Activated CD8-positive, alpha-beta memory T cell treated with anti-CD3 and anti-CD28 coated beads, Interleukin-2, amount 10 ng/mL, durations not matched to agents 7 days and 5 days (primary cell): ENCODE data around the gene NUDT6. TPM values are rescaled to one million over a fixed set of nuclear protein-coding genes. Genes with fewer than 3 reads are reported as not detected.
"Not testable (repeated sequence)": the region's sequence is repeated elsewhere in the genome, so short reads cannot be mapped to it uniquely, and the experiment has no call there.

Experiments
- ATAC-seq: fragments of 150-1000 bp; cut with Tn5 transposase; one replicate; pipeline ENCODE4 v1.10.0; 2021; ENCODE audit warnings: moderate library complexity
- CTCF ChIA-PET: fragments of 350-600 bp; sonication (Branson Sonifier 250); formaldehyde crosslinking; loops from one replicate; lab custom pipeline; 2021; ENCODE audit warnings: antibody characterized with exemption; lab: Charles Lee
- DNase-seq: peaks from one replicate; pipeline ENCODE4 v3.0.0-alpha.2; 2020
- H3K27ac Mint-ChIP-seq: one replicate; pipeline ENCODE4 v1.8.0; 2021; ENCODE audit warnings: mild to moderate bottlenecking, mixed read lengths
- H3K27me3 Mint-ChIP-seq: one replicate; pipeline ENCODE4 v1.8.0; 2021; ENCODE audit warnings: mixed read lengths
- H3K36me3 Mint-ChIP-seq: one replicate; pipeline ENCODE4 v1.8.0; 2021; ENCODE audit warnings: mild to moderate bottlenecking, mixed read lengths
- H3K4me1 Mint-ChIP-seq: one replicate; pipeline ENCODE4 v1.8.0; 2021; ENCODE audit warnings: mixed read lengths
- H3K4me3 Mint-ChIP-seq: one replicate; pipeline ENCODE4 v1.8.0; 2021; ENCODE audit warnings: mild to moderate bottlenecking, moderate library complexity, mixed read lengths
- H3K9me3 Mint-ChIP-seq: one replicate; pipeline ENCODE4 v1.8.0; 2022; ENCODE audit warnings: low read depth, mixed read lengths
- total RNA-seq, 2 experiments: library from RNA; stranded (reverse); gene quantifications; one replicate each; pipeline ENCODE4 v1.2.3, GENCODE V29; 2021

The NUDT6 gene
- total RNA-seq, 2 experiments from 2014 or later = 14.7 to 15.6 TPM

GRCh38 chr4:122882857-122883735 lies 39.3 kb downstream of the NUDT6 start:
- no peak for DNase-seq
- no peak for ATAC-seq
- CTCF ChIA-PET = no interaction called here
- peaks cover 5% of the 10 kb centered on the region for H3K27me3 Mint-ChIP-seq
- H3K4me1 Mint-ChIP-seq = no peaks in the 10 kb centered on the region
- H3K27ac Mint-ChIP-seq = no peak overlapping the region
- peaks cover 15% of the 10 kb centered on the region for H3K36me3 Mint-ChIP-seq
- peaks cover 12% of the 10 kb centered on the region for H3K9me3 Mint-ChIP-seq
- H3K4me3 Mint-ChIP-seq = no peak overlapping the region

- peaks cover 13% of the 10 kb centered on the region for H3K36me3 Mint-ChIP-seq
- H3K27me3 Mint-ChIP-seq = peaks cover 9% of the 10 kb centered on the region
- H3K4me1 Mint-ChIP-seq = no peaks in the 10 kb centered on the region
- no peak overlapping the region for H3K27ac Mint-ChIP-seq
- peaks cover 12% of the 10 kb centered on the region for H3K9me3 Mint-ChIP-seq
- DNase-seq = no peak
- ATAC-seq = no peak
- CTCF ChIA-PET = interaction anchor here (0.6 kb wide), 1 partner anchor 282 kb away, joined by 4 read pairs; no protein-coding TSS in a partner anchor
- no peak overlapping the region for H3K4me3 Mint-ChIP-seq
Observed at GRCh38 chr4:122879001-122879400, 43.4 kb downstream of the NUDT6 start.

- CTCF ChIA-PET = no interaction called here
- no peaks in the 10 kb centered on the region for H3K4me1 Mint-ChIP-seq
- peaks cover 27% of the 10 kb centered on the region for H3K27me3 Mint-ChIP-seq
- DNase-seq (no peak), ATAC-seq (no peak)
- H3K36me3 Mint-ChIP-seq = peaks cover 10% of the 10 kb centered on the region
- H3K4me3 Mint-ChIP-seq = no peak overlapping the region
- peaks cover 8% of the 10 kb centered on the region for H3K9me3 Mint-ChIP-seq
- H3K27ac Mint-ChIP-seq = no peak overlapping the region
Observed at GRCh38 chr4:122876456-122876855, 45.9 kb downstream of the NUDT6 start.

- Mint-ChIP-seq H3K9me3 (peaks cover 4% of the 10 kb centered on the region), H3K36me3 (peaks cover 7% of the 10 kb centered on the region), H3K4me3 (no peak overlapping the region), H3K27ac (no peak overlapping the region), H3K27me3 (peaks cover 31% of the 10 kb centered on the region), H3K4me1 (no peaks in the 10 kb centered on the region)
- no peak for ATAC-seq
- CTCF ChIA-PET = no interaction called here
- no peak for DNase-seq
Observed at GRCh38 chr4:122875949-122876348, 46.4 kb downstream of the NUDT6 start.

- CTCF ChIA-PET = no interaction called here
- DNase-seq (no peak), ATAC-seq (no peak)
- Mint-ChIP-seq H3K36me3 (no peaks in the 10 kb centered on the region), H3K27ac (no peak overlapping the region), H3K4me3 (no peak overlapping the region), H3K27me3 (peaks cover 48% of the 10 kb centered on the region), H3K9me3 (no peaks in the 10 kb centered on the region), H3K4me1 (no peaks in the 10 kb centered on the region)
Observed at GRCh38 chr4:122873821-122874593, 48.4 kb downstream of the NUDT6 start.

- no peak for DNase-seq
- H3K4me1 Mint-ChIP-seq = peaks cover 1% of the 10 kb centered on the region
- ATAC-seq = no peak
- H3K9me3 Mint-ChIP-seq = no peaks in the 10 kb centered on the region
- H3K4me3 Mint-ChIP-seq = no peak overlapping the region
- H3K27ac Mint-ChIP-seq = no peak overlapping the region
- CTCF ChIA-PET = no interaction called here
- peaks cover 44% of the 10 kb centered on the region for H3K27me3 Mint-ChIP-seq
- H3K36me3 Mint-ChIP-seq = no peaks in the 10 kb centered on the region
Observed at GRCh38 chr4:122873146-122873545, 49.3 kb downstream of the NUDT6 start.

GRCh38 chr4:122868235-122868634 lies 54.2 kb downstream of the NUDT6 start:
- H3K9me3 Mint-ChIP-seq, H3K27ac Mint-ChIP-seq, CTCF ChIA-PET, H3K4me3 Mint-ChIP-seq, DNase-seq, ATAC-seq, H3K4me1 Mint-ChIP-seq, H3K36me3 Mint-ChIP-seq: not testable (repeated sequence)
- H3K27me3 Mint-ChIP-seq = peaks cover 51% of the 10 kb centered on the region

GRCh38 chr4:122865425-122865824 lies 57.0 kb downstream of the NUDT6 start:
- H3K4me1 Mint-ChIP-seq = peaks cover 1% of the 10 kb centered on the region
- H3K27me3 Mint-ChIP-seq = peaks cover 50% of the 10 kb centered on the region
- no peak for ATAC-seq
- CTCF ChIA-PET = no interaction called here
- no peaks in the 10 kb centered on the region for H3K36me3 Mint-ChIP-seq
- H3K9me3 Mint-ChIP-seq = no peaks in the 10 kb centered on the region
- no peak overlapping the region for H3K4me3 Mint-ChIP-seq
- no peak for DNase-seq
- H3K27ac Mint-ChIP-seq = no peak overlapping the region

- Mint-ChIP-seq H3K9me3 (no peaks in the 10 kb centered on the region), H3K27me3 (peaks cover 43% of the 10 kb centered on the region), H3K27ac (no peak overlapping the region), H3K36me3 (no peaks in the 10 kb centered on the region), H3K4me1 (peaks cover under 1% of the 10 kb centered on the region), H3K4me3 (no peak overlapping the region)
- no peak for DNase-seq
- no peak for ATAC-seq
- CTCF ChIA-PET = no interaction called here
Observed at GRCh38 chr4:122863639-122864038, 58.8 kb downstream of the NUDT6 start.

- H3K4me3 Mint-ChIP-seq = no peak overlapping the region
- no peak for ATAC-seq
- DNase-seq = no peak
- H3K27ac Mint-ChIP-seq = no peak overlapping the region
- H3K36me3 Mint-ChIP-seq = no peaks in the 10 kb centered on the region
- H3K9me3 Mint-ChIP-seq = no peaks in the 10 kb centered on the region
- H3K4me1 Mint-ChIP-seq = no peaks in the 10 kb centered on the region
- H3K27me3 Mint-ChIP-seq = peaks cover 51% of the 10 kb centered on the region
- CTCF ChIA-PET = interaction anchor here (1.0 kb wide), 1 partner anchor 60 kb away, joined by 4 read pairs; no protein-coding TSS in a partner anchor
Observed at GRCh38 chr4:122861172-122861943, 61.0 kb downstream of the NUDT6 start.

- CTCF ChIA-PET = no interaction called here
- Mint-ChIP-seq H3K27ac (no peak overlapping the region), H3K36me3 (no peaks in the 10 kb centered on the region), H3K9me3 (no peaks in the 10 kb centered on the region), H3K4me1 (peaks cover 2% of the 10 kb centered on the region), H3K4me3 (no peak overlapping the region), H3K27me3 (peaks cover 50% of the 10 kb centered on the region)
- no peak for DNase-seq
- ATAC-seq = no peak
Observed at GRCh38 chr4:122858705-122859104, 63.7 kb downstream of the NUDT6 start.

GRCh38 chr4:122857160-122857559 lies 65.2 kb downstream of the NUDT6 start:
- no peaks in the 10 kb centered on the region for H3K9me3 Mint-ChIP-seq
- CTCF ChIA-PET = no interaction called here

GRCh38 chr4:122855353-122855890 lies 67.0 kb downstream of the NUDT6 start:
- Mint-ChIP-seq H3K9me3 (no peaks in the 10 kb centered on the region), H3K4me3 (no peak overlapping the region), H3K4me1 (peaks cover 2% of the 10 kb centered on the region), H3K27me3 (peaks cover 46% of the 10 kb centered on the region), H3K27ac (no peak overlapping the region), H3K36me3 (peaks cover under 1% of the 10 kb centered on the region)
- no peak for ATAC-seq
- no peak for DNase-seq
- CTCF ChIA-PET = interaction anchor here (0.8 kb wide), 1 partner anchor 27 kb away, joined by 3 read pairs; no protein-coding TSS in a partner anchor

More at GRCh38 chr4:122857160-122857559, 65.2 kb downstream of the NUDT6 start:
- no peak overlapping the region for H3K27ac Mint-ChIP-seq
- peaks cover 52% of the 10 kb centered on the region for H3K27me3 Mint-ChIP-seq
- no peak overlapping the region for H3K4me3 Mint-ChIP-seq
- ATAC-seq = no peak
- DNase-seq = no peak
- H3K4me1 Mint-ChIP-seq = peaks cover 2% of the 10 kb centered on the region
- H3K36me3 Mint-ChIP-seq = no peaks in the 10 kb centered on the region
